Measurements from ENCODE around the gene TOP3B.

The TOP3B gene

GRCh38 chr22:22011964-22012363 is 29.4 kb upstream of the TOP3B start:
- no peak for DNase-seq

DNA sequence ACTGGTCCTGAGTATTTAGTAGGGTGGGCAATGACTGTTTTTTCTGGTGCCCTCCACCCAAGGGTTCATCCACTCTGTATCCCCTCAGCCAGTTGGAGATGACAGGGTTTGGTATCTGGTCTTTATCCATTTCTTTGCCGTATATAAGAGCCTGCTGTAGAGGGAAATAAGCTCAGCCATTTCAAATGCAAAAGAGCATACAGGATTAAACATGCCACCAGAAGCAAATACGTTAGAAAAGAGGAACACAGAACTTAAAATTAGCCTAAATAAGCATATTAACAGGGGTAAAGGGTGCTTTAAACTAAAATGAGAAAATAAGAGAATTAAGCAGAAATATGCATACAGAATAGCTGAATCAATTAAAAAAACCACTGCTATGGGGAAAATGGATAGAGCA is 27.8 kb upstream of the TOP3B start:
- DNase-seq, result no peak

DNA sequence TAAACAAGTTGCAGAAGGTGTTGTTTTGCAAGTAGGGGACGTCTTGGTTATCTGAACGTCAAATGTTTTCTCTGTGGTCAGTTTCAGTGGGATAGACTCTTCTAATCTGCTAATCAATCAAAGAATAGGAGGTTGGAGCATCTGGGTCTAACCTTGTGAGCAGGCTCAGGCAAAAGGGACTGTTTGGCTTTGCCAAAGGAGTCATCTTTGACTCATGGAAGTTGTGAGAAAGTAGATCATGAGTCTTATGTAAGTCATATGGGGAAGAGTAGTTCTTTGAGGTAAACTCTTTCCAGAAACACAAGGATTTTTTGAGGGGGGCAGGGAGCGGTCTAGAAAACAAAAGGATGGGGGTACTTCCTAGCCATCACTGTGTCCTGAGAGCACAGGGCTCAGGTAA is 27.1 kb upstream of the TOP3B start:
- DNase-seq, result no peak

DNA sequence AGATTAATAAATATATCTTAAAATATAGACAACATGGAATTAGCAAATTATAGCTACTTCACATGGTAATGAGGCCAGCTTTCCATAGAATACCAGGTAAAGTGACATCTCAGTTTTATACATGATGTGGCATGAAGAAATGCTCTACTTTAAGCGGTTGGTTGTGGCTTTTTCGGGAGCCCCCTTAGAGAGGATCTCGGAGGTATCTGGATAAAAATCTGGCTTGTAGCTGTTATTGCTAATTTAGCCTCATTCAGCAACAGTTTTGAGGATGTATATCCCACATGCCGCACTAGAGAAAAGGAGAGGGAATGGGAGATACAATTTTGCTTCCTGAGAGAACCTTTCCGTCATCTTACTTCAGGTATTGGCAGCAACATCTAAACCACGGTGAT is 24.0 kb upstream of the TOP3B start:
- no peak for DNase-seq

DNA sequence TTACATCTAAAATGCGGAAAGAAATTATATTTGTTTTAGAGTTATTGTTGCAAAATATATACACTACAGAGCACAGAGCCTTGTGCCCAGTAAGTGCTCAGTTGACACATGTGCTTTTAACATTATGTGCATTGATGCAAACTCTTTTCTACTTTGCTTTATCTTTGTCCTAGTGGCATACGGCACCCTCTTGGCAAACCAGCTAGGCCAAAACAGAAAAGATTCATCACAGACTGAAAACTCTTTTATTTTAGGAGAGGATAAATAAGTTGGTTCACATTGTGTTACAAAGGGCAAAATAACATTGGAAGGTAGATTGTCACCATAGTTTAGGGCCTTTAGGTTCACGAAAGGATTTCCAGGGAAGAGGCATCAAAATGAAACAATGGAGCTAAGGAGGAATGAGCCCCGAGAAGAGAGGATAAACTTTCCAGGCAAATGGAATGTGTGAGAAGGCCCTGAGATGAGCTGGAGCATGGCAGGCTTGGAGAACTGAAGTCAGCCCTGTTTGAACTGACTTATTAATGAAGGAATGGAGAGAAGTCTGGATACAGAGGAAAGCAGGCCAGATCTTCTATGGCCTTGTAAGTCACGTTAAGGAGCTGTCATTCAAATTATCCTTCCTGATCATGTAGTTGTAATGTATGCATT is 23.5 kb upstream of the TOP3B start:
- DNase-seq, result no peak

- no peak for DNase-seq
These were observed 20.6 kb upstream of the TOP3B start for GRCh38 chr22:22003233-22003632.

- no peak for DNase-seq
These were observed 20.0 kb upstream of the TOP3B start for GRCh38 chr22:22002526-22003055.

GRCh38 chr22:22001664-22002525 is 19.3 kb upstream of the TOP3B start:
- DNase-seq, result no peak

GRCh38 chr22:21998595-21999247 is 16.1 kb upstream of the TOP3B start:
- DNase-seq, result no peak

DNA sequence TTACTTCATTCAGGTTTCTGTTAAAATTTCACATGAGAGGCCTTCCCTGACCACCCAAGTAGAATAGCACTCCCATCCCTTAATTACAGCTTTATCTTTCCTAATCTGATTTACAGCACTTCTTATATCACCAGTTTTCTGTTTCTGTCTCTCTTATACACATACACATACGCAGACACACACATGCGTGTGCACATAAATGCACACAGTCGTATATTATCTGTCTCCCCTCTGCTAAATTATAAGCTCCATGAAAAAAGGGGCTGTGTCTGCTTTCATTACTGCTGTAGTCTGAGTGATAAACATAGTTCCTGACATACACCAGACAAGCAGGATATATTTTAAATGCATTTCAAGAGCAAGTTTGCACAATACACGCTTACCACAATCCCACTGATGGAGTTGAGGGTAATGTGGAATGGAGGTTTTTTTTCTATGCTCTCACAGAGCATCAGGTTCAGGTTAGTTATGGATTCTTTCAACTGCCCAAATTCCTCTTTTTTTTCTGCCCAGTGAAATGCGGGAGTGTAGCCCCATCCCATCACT is 13.7 kb upstream of the TOP3B start:
- DNase-seq, result no peak

GRCh38 chr22:21995660-21996059 is 13.1 kb upstream of the TOP3B start:
- DNase-seq, result no peak

DNA sequence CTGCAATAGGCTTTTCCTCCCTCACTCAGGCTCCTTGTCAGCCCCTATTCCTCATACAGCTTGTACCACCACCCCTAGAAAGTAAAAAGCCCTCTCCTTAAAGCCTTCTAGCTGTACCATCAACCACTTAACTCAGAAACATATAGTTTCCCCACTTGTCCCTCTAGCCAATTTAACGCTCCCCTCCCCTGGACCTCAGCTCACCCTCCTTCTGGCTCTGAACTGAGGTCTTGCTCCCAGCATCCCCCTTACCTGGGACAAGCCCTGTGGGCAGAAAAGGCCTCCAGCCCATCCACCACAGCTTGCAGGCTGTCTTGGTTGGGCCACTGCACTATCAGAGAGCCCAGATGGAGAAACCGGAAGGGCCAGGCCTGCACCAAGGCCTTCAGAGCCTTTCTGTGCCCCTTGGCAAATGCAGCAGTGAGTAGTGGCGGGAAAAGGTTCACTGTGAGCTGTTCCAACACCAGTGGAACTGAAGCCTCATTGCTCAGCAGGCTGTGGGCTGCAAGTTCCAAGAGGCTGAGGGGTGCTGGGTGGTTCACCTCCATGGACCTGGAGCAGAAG is 12.4 kb upstream of the TOP3B start:
- no peak for DNase-seq

GRCh38 chr22:21992593-21993237 is 10.1 kb upstream of the TOP3B start:
- no peak for DNase-seq

- no peak for DNase-seq
These were observed 9.2 kb upstream of the TOP3B start for GRCh38 chr22:21991774-21992173.

DNA sequence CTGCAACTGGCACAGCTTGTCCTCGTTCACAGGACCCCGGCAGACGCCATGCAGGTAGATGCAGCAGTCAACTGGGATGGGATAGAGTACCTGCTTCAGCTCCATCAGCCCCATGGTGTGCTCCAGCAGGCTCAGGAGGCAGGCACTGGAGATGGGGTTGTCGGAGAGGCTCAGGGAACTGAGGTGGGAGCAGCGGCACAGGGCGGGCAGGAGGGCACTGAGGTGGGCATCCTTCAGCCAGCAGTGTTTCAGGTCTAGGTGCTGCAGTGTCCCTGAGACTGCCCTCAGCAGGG is 8.7 kb upstream of the TOP3B start:
- no peak for DNase-seq

DNA sequence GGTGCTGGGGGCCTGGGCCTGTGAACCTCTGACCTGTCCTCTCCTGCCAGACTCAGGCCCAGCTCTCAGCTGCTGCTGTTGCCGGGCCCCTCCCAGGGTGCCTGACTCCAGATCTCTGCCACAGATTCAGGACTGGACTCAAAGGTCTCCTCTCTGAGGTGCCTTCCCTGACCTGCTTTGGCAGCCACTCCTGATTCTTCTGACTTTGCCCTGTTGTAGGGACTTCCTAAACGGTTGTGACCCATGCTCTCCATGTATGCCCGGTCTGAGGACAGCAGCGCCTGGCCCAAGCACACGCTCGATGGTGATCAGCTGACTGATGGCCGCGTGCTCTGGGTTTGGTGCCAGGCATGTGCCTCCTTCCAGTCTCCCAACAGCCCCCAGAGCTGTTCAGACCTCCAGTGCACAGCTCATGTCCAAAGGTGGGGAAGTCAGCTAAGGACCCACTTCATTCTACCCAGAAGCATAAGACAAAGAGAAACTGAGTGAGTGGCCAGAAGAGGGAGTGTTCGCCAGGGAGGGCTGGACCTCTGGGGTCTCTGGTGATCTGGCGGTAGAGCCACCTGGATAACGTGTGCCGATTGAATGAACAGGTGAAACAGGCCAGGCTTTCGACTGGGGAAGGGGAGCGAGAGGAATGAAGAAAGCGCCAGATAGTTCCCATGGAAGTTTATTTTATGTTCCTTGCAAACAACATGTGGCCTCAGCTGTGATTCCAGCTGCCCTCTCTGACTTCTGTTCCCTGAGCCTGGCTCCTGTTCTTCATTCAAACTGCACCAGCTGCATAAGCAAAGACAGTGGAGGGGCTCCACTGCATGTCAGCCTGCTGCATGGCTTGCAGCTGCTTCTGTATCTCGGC is 8.1 kb upstream of the TOP3B start:
- no peak for DNase-seq

GRCh38 chr22:21989049-21989448 is 6.5 kb upstream of the TOP3B start:
- no peak for DNase-seq

DNA sequence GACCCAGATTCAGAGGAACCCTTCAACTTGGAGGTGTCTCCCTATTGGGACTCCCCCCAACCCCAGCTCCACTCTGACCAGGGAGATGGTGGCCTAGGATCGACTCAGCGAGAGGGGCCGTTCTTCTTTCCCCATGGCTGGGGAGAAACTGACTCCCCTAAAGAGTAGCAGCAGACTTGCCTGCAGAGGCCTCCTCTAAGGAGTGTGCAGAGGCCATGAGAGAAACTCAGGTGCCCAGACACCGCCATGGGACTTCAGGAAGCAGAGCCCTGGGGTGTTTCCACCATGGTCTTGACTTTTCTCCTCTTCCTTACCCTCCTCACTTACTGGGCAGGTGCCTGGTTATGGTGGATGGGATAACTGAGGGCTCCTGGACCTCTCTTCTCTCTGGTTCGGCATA is 2.6 kb upstream of the TOP3B start:
- no peak for DNase-seq

- DNase-seq, result no peak
These were observed 2.2 kb upstream of the TOP3B start for GRCh38 chr22:21984793-21985192.

- no peak for DNase-seq
These were observed 713 bp downstream of the TOP3B start for GRCh38 chr22:21981874-21982273.

- DNase-seq, result no peak
These were observed 2.0 kb downstream of the TOP3B start for GRCh38 chr22:21980547-21980946.
